GM12878 (cell line): Measurements from ENCODE around the gene TAS2R42. TPM values are rescaled to one million over a fixed set of nuclear protein-coding genes. Genes with fewer than 3 reads are reported as not detected.

Source experiments
- EGR1 ChIP-seq, 2 experiments: IDR thresholded peaks; 1 replicate in 1 of 2; 2 replicates in 1 of 2; pipeline ENCODE4 v1.6.1; 2011 to 2012; ENCODE audit warnings: low read depth in 2 of 2, low read length in 2 of 2, borderline replicate concordance in 1 of 2, mild to moderate bottlenecking in 1 of 2, moderate library complexity in 1 of 2
- HCFC1 ChIP-seq: fragments of 150-350 bp; IDR thresholded peaks from 2 replicates; pipeline ENCODE4 v1.6.1; 2014; ENCODE audit warnings: low read length
- MTA3 ChIP-seq: IDR thresholded peaks from 2 replicates; pipeline ENCODE4 v1.6.1; 2012; ENCODE audit warnings: low read length, inconsistent platforms, borderline replicate concordance
- POLR2A ChIP-seq: IDR thresholded peaks from 2 replicates; pipeline ENCODE4 v1.6.1; 2011; ENCODE audit warnings: low read depth, mild to moderate bottlenecking, low read length
- SP1 ChIP-seq: IDR thresholded peaks from one replicate; pipeline ENCODE4 v1.6.1; 2011; ENCODE audit warnings: low read depth, low read length
- WRNIP1 ChIP-seq: IDR thresholded peaks from 2 replicates; pipeline ENCODE4 v1.6.1; 2011; ENCODE audit warnings: low read depth, low read length, improper control_type of control experiment, borderline replicate concordance
- ZBTB11 ChIP-seq: fragments of 450-650 bp; formaldehyde crosslinking; IDR thresholded peaks from 2 replicates; pipeline ENCODE4 v1.5.0; 2022; ENCODE audit warnings: mild to moderate bottlenecking, missing genetic modification characterization
- ZBTB33 ChIP-seq: fragments of 450-650 bp; IDR thresholded peaks from 2 replicates; pipeline ENCODE4 v1.6.1; 2017; ENCODE audit warnings: mild to moderate bottlenecking
- ZNF207 ChIP-seq: fragments of 450-650 bp; IDR thresholded peaks from 2 replicates; pipeline ENCODE4 v1.6.1; 2014; ENCODE audit warnings: antibody characterized with exemption, mild to moderate bottlenecking, borderline replicate concordance
- polyA plus RNA-seq, 11 experiments: library from polyadenylated mRNA; depleted of rRNA in 4 of 11; unstranded in 6 of 11; stranded (reverse) in 5 of 11; fragments of >200 nt; fragmentation: Nextera tagmentation in 4 of 11; fragmentation: Illumina TruSeq in 1 of 11; extraction: Ambion mirVana in 4 of 11; extraction: Trizol in 1 of 11; gene quantifications; 1 replicate in 1 of 11; 2 replicates in 10 of 11; pipeline versions ENCODE4 v1.2.1 to v1.2.3, GENCODE V29; 2011 to 2016; ENCODE audit warnings: inconsistent platforms in 2 of 11, missing spikeins in 2 of 11, low read depth in 1 of 11
- total RNA-seq, 4 experiments: library from RNA; depleted of rRNA in 3 of 4; stranded (reverse); fragments of >200 nt in 3 of 4; fragmentation: Illumina TruSeq in 1 of 4; extraction: Trizol in 1 of 4; gene quantifications; 2 replicates each; pipeline versions ENCODE4 v1.2.1 to v1.2.3, GENCODE V29; 2013 to 2021

TAS2R42 gene
- total and polyA plus RNA-seq, 10 of the 15 experiments (the other 5 are each of a cell fraction or from before 2014, with no cell fraction given): not detected

GRCh38 chr12:11171145-11171968, 15.4 kb downstream of the TAS2R42 start, which contains the start of gene SMIM10L1 (continued):
- TF ChIP-seq ZBTB11 (no peak), ZNF207 (peak; percentile 66), WRNIP1 (0 out of 2 replicates have a peak, but pooled peaks have one; percentile 88), POLR2A (peak; percentile 91), MTA3 (no peak), SP1 (no peak), HCFC1 (peak; percentile 67), ZBTB33 (no peak), EGR1 (IDR thresholded peaks at IDR 0.05; ENCODE audit: borderline replicate concordance in 1 of 2, low read depth in 2 of 2, low read length in 2 of 2) (0 out of 3 replicates have a peak, but pooled peaks of 1 of the 2 experiments have one; percentile 10)
